ENCODE measurements around the gene CD2.
"Not testable (repeated sequence)": the region's sequence is repeated elsewhere in the genome, so short reads cannot be mapped to it uniquely, and the experiment has no call there.

The CD2 gene

DNA sequence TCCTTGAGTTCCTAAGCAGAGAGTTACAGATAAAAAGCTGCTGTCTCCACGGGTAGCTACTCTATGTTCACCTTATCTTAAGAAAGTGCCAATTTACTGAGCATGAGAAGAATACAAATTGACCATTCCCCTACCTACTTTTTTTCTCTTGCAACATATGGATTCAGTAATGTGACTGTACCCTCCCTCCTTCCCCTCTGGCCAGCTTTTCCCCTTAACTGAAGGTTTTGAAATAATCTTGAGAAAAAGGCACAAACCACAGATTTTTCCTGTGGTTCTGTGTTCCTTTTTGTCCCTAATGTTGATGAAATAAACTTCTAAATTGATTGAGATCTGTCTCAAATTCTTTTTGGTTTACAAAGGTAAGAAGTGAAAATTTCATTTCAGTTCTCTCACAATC lies 2.6 kb upstream of the CD2 start:
- no peak overlapping the region for H3K4me3 ChIP-seq (ENCODE audit: low read depth, low read length)
- TF ChIP-seq, protein P1, sequence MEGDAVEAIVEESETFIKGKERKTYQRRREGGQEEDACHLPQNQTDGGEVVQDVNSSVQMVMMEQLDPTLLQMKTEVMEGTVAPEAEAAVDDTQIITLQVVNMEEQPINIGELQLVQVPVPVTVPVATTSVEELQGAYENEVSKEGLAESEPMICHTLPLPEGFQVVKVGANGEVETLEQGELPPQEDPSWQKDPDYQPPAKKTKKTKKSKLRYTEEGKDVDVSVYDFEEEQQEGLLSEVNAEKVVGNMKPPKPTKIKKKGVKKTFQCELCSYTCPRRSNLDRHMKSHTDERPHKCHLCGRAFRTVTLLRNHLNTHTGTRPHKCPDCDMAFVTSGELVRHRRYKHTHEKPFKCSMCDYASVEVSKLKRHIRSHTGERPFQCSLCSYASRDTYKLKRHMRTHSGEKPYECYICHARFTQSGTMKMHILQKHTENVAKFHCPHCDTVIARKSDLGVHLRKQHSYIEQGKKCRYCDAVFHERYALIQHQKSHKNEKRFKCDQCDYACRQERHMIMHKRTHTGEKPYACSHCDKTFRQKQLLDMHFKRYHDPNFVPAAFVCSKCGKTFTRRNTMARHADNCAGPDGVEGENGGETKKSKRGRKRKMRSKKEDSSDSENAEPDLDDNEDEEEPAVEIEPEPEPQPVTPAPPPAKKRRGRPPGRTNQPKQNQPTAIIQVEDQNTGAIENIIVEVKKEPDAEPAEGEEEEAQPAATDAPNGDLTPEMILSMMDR (IDR thresholded peaks at IDR 0.05; ENCODE audit: low read depth, low read length) = no peak

DNA sequence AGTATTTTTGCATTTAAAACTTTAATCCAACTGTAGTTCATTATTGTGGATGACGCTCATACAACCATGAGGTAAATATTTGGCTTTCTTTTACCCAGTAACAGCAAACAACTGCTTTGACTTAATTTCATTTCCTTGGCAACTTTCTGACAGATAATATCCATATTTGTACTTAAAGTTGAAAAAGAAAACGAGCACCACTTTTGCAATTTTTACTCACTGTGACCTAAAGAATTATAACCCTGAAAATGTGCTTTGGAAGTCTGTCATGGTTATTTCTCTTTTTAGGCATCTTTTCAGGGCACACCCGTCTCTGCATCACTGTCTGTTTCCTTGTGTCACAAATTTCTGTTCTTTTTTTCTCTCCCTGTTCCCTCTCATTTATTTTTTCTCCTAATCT lies 918 bp upstream of the CD2 start:
- TF ChIP-seq, protein P1 (IDR thresholded peaks at IDR 0.05; ENCODE audit: low read depth, low read length) = no peak
- no peak overlapping the region for H3K4me3 ChIP-seq (ENCODE audit: low read depth, low read length)

GRCh38 chr1:116755066-116755465 lies 836 bp downstream of the CD2 start:
- TF ChIP-seq, protein P1 (IDR thresholded peaks at IDR 0.05; ENCODE audit: low read depth, low read length) = no peak
- H3K4me3 ChIP-seq (ENCODE audit: low read depth, low read length) = no peak overlapping the region

DNA sequence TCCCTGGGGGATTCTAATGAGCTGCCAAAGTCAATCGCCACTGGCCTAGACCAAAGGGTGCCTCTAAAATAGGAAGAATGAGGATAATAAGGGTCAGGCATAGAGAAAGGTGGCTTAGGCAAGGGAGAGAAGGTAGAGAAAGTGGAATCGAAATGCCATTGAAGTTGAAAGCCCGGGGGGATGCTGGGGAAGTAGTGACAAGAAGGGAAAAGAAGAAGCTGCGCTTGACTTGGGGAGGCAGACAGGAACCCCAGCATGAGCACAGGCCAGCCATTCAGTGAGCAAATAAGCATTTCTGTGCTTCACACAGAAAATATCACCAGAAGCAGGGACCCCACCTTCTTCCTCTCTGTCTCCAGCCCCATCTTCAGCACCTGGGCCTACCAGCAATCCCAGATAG lies 1.5 kb downstream of the CD2 start:
- TF ChIP-seq, protein P1 (IDR thresholded peaks at IDR 0.05; ENCODE audit: low read depth, low read length) = no peak
- H3K4me3 ChIP-seq (ENCODE audit: low read depth, low read length) = no peak overlapping the region

DNA sequence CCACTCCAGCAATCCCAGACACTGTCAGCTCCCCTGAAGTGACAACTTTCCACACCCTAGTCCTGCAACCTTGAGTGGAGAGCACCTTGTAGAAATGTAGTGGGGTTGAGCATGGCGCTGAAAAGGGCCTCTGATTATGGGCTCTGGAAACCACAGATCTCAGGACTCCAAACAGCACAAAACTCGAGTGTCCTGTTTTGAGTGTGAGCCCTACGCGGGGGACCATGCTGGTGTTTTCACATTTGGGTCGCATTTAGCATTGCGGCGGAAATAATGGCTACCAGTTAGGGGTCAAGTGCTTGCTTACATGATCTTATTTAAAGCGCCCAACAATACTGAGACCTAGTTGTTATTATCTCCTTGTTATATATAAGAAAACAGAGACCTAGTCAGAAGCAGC lies 1.9 kb downstream of the CD2 start:
- H3K4me3 ChIP-seq (ENCODE audit: low read depth, low read length) = not testable (repeated sequence)

- not testable (repeated sequence) for H3K4me3 ChIP-seq (ENCODE audit: low read depth, low read length)
Observed at GRCh38 chr1:116758456-116758815, 4.2 kb downstream of the CD2 start.

GRCh38 chr1:116759636-116760035 lies 5.4 kb downstream of the CD2 start:
- no peak overlapping the region for H3K4me3 ChIP-seq (ENCODE audit: low read depth, low read length)
- TF ChIP-seq, protein P1 (IDR thresholded peaks at IDR 0.05; ENCODE audit: low read depth, low read length) = no peak

DNA sequence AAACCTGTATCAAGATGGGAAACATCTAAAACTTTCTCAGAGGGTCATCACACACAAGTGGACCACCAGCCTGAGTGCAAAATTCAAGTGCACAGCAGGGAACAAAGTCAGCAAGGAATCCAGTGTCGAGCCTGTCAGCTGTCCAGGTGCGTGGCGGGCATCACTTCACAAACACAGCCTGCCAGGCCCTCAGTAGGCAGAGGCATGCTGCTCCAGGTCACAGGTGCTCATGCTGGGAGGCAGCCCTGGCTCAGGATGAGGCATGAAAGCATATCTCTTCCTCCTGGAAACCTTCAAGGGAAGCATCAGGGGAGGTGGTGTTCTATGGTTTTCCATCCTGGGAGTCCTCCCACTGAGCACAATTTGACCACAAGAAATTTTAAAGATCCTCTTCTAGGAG lies 6.3 kb downstream of the CD2 start:
- TF ChIP-seq, protein P1 (IDR thresholded peaks at IDR 0.05; ENCODE audit: low read depth, low read length) = no peak

More for the DNA sequence above, 6.3 kb downstream of the CD2 start:
- H3K4me3 ChIP-seq (ENCODE audit: low read depth, low read length) = no peak overlapping the region
